Measurements from ENCODE around the gene CLPTM1L.

DNA sequence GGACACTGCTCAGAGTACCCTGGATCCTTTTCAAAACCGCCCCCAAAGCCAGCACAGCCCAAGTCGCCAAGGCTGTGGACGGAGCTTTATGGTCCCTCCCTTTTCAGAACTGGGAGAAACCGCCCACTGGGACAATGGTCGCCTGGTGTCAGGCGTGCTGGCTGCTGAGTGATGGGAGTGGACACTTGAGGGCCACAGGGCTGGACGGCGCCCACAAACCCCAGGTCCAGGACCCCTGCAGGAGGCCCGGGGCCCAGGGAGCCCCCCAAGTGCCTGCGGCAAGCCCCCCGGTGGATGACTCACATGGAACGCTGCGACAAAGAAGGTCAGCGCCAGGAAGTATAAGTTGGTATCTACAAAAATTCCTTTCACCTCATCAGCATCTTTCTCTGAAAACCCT, 10.9 kb downstream of the CLPTM1L start:
- TF ChIP-seq GATA2 (IDR thresholded peaks at IDR 0.05; ENCODE audit: low read depth, low read length) (no peak), GATA3 (IDR thresholded peaks at IDR 0.05; ENCODE audit: low read depth, low read length) (no peak)

Measured in SH-SY5Y (cell line).